Keratinocyte (primary cell): ENCODE results near the gene EVI5L. TPM values are rescaled to one million over a fixed set of nuclear protein-coding genes. Genes with fewer than 3 reads are reported as not detected.

Experiments used
- DNase-seq: peaks from one replicate; pipeline ENCODE4 v3.0.0-alpha.2; 2011; ENCODE audit warnings: low read depth, missing footprints, low spot score
- FAIRE-seq: peaks from 2 replicates; lab custom pipeline; 2011; peaks lifted over from hg19 to GRCh38; lab: Jason Lieb, UNC
- H2AFZ ChIP-seq: 2 replicates; pipeline ENCODE4 v1.6.0; 2012; ENCODE audit warnings: low read length, control low read depth, inconsistent platforms; ENCODE audit not compliant: control insufficient read depth
- H3K27ac ChIP-seq: 2 replicates; pipeline ENCODE4 v1.5.1; 2011; ENCODE audit warnings: low read length; ENCODE audit not compliant: control insufficient read depth, insufficient read depth
- H3K27me3 ChIP-seq: 3 replicates; pipeline ENCODE4 v1.6.0; 2011; ENCODE audit warnings: low read length; ENCODE audit not compliant: control insufficient read depth, insufficient read depth; ENCODE audit errors: extremely low read depth
- H3K36me3 ChIP-seq, 2 experiments: 2 replicates in 1 of 2; 3 replicates in 1 of 2; pipeline ENCODE4 v1.5.1; 2011; ENCODE audit warnings: low read length in 2 of 2, mild to moderate bottlenecking in 1 of 2; ENCODE audit not compliant: control insufficient read depth in 2 of 2, insufficient read depth in 2 of 2; ENCODE audit errors: extremely low read depth in 1 of 2
- H3K4me1 ChIP-seq: 3 replicates; pipeline ENCODE4 v1.5.1; 2011; ENCODE audit warnings: low read length; ENCODE audit not compliant: control insufficient read depth, insufficient read depth; ENCODE audit errors: extremely low read depth
- H3K4me2 ChIP-seq: 3 replicates; pipeline ENCODE4 v1.6.0; 2011; ENCODE audit warnings: low read depth, low read length; ENCODE audit not compliant: control insufficient read depth, insufficient read depth; ENCODE audit errors: extremely low read depth
- H3K4me3 ChIP-seq, 3 experiments: fragments of 200-600 bp in 1 of 3; sonication (generic) in 1 of 3; 2 replicates in 2 of 3; 3 replicates in 1 of 3; pipeline ENCODE4 v1.5.1; 2011 to 2016; ENCODE audit warnings: low read length in 3 of 3, mild to moderate bottlenecking in 3 of 3, control low read depth in 2 of 3, inconsistent platforms in 1 of 3, low read depth in 1 of 3, mixed read lengths in 1 of 3, mixed run types in 1 of 3, moderate library complexity in 1 of 3; ENCODE audit not compliant: control insufficient read depth in 2 of 3, insufficient read depth in 2 of 3; ENCODE audit errors: extremely low read depth in 1 of 3
- H3K79me2 ChIP-seq: 2 replicates; pipeline ENCODE4 v1.6.0; 2012; ENCODE audit warnings: low read length; ENCODE audit not compliant: control insufficient read depth, insufficient read depth
- H3K9ac ChIP-seq: 3 replicates; pipeline ENCODE4 v1.6.0; 2011; ENCODE audit warnings: low read length; ENCODE audit not compliant: control insufficient read depth, insufficient read depth; ENCODE audit errors: extremely low read depth
- H3K9me1 ChIP-seq: 3 replicates; pipeline ENCODE4 v1.6.0; 2011; ENCODE audit warnings: low read length; ENCODE audit not compliant: control insufficient read depth, insufficient read depth; ENCODE audit errors: extremely low read depth
- H3K9me3 ChIP-seq: 2 replicates; pipeline ENCODE4 v1.5.1; 2012; ENCODE audit warnings: low read depth, low read length; ENCODE audit not compliant: control insufficient read depth
- H4K20me1 ChIP-seq: 3 replicates; pipeline ENCODE4 v1.6.0; 2011; ENCODE audit warnings: low read length; ENCODE audit not compliant: control insufficient read depth, insufficient read depth; ENCODE audit errors: extremely low read depth
- EZH2 ChIP-seq: IDR thresholded peaks from one replicate; pipeline ENCODE4 v1.6.1; 2012; ENCODE audit warnings: inconsistent platforms, mild to moderate bottlenecking, low read length, moderate library complexity
- dilution Hi-C: fragments of 300-500 bp; cut with MboI; formaldehyde crosslinking; loops from one replicate; pipeline ENCODE4 v1.7.0; 2020; ENCODE audit warnings: low sequenced_read_pairs; ENCODE audit not compliant: extremely low pct_ligation_motif_present
- polyA plus RNA-seq, 5 experiments: library from polyadenylated mRNA; depleted of rRNA in 3 of 5; stranded (reverse) in 3 of 5; stranded (forward) in 1 of 5; unstranded in 1 of 5; fragments of >200 nt; gene quantifications; 1 replicate in 1 of 5; 2 replicates in 3 of 5; 3 replicates in 1 of 5; pipeline versions ENCODE4 v1.2.1 to v1.2.3, GENCODE V29; 2011 to 2012; ENCODE audit warnings: missing spikeins in 2 of 5, low read depth in 1 of 5, low replicate concordance in 1 of 5
- TF ChIP-seq, protein P1 (sequence below), 3 experiments: IDR thresholded peaks in 1 of 3; conservative IDR thresholded peaks in 1 of 3; optimal IDR thresholded peaks in 1 of 3; 2 replicates in 2 of 3; 3 replicates in 1 of 3; pipeline versions ENCODE3 to v1.5.1; 2011; ENCODE audit warnings: low read length in 3 of 3, mild to moderate bottlenecking in 3 of 3, moderate library complexity in 2 of 3, control low read depth in 1 of 3, inconsistent platforms in 1 of 3; ENCODE audit not compliant: insufficient read depth in 2 of 3; ENCODE audit errors: extremely low read depth in 1 of 3

Gene EVI5L
- polyA plus RNA-seq, 1 donor (not counting 4 experiments of a cell fraction or from before 2014, with no cell fraction given): 7.5 TPM

DNA sequence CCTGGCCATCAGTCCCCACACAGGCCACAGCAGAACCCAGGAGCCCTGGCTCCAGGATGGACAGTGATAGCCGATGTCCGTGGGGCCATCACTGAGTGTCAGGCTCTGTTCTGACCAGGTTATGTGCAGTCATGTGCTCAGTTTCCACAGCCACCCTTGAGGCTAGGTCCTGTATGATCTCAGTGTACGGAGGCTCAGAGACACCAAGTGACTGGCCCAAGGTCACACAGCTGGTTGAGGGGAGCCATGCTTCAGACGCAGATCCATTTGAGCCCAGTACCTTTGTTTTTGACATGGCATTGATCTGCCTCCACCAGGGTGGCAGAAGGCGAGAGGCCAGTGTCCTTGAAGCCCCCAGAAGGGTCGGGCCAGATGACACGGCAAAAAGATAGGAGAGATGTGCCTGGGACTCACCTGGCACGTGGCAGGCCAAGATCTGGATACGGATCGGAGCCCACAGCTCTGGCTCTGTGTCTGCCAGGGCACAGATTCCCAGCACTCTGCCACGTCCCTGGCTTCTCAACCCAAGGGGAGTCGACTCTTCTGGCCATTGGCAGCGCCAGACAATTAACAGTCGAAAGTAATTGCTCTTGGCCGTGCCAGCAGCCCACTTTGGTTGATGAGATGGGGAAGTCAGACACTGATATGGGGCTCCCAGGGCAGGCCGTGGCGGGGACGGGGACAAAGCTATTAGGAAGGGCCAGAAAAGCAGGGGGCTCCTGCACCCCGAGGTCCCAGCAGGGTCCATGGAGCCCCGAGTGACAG is 15.6 kb downstream of the EVI5L start:
- H3K79me2 ChIP-seq: peaks cover 3% of the 10 kb centered on the region
- H3K4me1 ChIP-seq: peaks cover 7% of the 10 kb centered on the region
- no peak overlapping the region for H3K4me3 ChIP-seq
- dilution Hi-C loops: no loop called here
- no peak for DNase-seq
- H3K9me3 ChIP-seq: no peaks in the 10 kb centered on the region
- no peak for FAIRE-seq
- no peaks in the 10 kb centered on the region for H3K36me3 ChIP-seq
- no peaks in the 10 kb centered on the region for H4K20me1 ChIP-seq
- no peak overlapping the region for H2AFZ ChIP-seq
- no peak overlapping the region for H3K27ac ChIP-seq
- no peak overlapping the region for H3K4me2 ChIP-seq
- no peak overlapping the region for H3K9ac ChIP-seq
- TF ChIP-seq EZH2: no peak
- TF ChIP-seq, protein P1, sequence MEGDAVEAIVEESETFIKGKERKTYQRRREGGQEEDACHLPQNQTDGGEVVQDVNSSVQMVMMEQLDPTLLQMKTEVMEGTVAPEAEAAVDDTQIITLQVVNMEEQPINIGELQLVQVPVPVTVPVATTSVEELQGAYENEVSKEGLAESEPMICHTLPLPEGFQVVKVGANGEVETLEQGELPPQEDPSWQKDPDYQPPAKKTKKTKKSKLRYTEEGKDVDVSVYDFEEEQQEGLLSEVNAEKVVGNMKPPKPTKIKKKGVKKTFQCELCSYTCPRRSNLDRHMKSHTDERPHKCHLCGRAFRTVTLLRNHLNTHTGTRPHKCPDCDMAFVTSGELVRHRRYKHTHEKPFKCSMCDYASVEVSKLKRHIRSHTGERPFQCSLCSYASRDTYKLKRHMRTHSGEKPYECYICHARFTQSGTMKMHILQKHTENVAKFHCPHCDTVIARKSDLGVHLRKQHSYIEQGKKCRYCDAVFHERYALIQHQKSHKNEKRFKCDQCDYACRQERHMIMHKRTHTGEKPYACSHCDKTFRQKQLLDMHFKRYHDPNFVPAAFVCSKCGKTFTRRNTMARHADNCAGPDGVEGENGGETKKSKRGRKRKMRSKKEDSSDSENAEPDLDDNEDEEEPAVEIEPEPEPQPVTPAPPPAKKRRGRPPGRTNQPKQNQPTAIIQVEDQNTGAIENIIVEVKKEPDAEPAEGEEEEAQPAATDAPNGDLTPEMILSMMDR (optimal IDR thresholded peaks at IDR 0.05 in 1 of 3, IDR thresholded peaks at IDR 0.05 in 1 of 3, conservative IDR thresholded peaks at IDR 0.05 in 1 of 3; ENCODE audit: extremely low read depth in 1 of 3, insufficient read depth in 2 of 3, low read length in 3 of 3): no peak
- no peaks in the 10 kb centered on the region for H3K9me1 ChIP-seq
- H3K27me3 ChIP-seq: no peaks in the 10 kb centered on the region

DNA sequence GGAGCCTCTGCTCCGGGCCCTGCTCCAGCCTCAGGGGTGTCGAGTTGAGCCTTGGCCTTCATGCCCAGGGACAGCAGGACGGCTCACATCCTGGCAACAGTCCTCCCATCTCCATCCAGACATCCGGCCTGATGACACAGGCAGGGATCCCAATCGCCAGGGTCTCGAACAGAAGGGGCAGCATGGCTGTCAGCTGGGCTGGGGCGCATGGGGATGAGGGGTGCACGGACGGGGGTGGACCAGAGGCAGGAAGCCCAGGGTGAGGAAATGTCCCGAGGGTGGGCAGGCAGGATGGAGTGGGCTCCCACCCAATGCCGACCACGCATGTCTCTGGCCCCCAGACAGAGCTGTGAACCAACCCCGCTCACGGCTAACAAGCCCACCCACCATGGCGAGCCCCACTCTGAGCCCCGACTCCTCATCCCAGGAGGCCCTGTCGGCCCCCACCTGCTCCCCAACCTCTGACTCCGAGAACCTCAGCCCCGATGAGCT is 16.2 kb downstream of the EVI5L start:
- no peak overlapping the region for H2AFZ ChIP-seq
- no peaks in the 10 kb centered on the region for H3K79me2 ChIP-seq
- no peak overlapping the region for H3K9ac ChIP-seq
- dilution Hi-C loops: no loop called here
- no peaks in the 10 kb centered on the region for H3K9me3 ChIP-seq
- H4K20me1 ChIP-seq: no peaks in the 10 kb centered on the region
- H3K27me3 ChIP-seq: no peaks in the 10 kb centered on the region
- no peak overlapping the region for H3K4me3 ChIP-seq
- FAIRE-seq (no peak), DNase-seq (no peak)
- no peak overlapping the region for H3K27ac ChIP-seq
- H3K4me1 ChIP-seq: peaks cover 10% of the 10 kb centered on the region
- no peak overlapping the region for H3K4me2 ChIP-seq
- no peaks in the 10 kb centered on the region for H3K36me3 ChIP-seq
- no peaks in the 10 kb centered on the region for H3K9me1 ChIP-seq
- TF ChIP-seq, protein P1 (optimal IDR thresholded peaks at IDR 0.05 in 1 of 3, IDR thresholded peaks at IDR 0.05 in 1 of 3, conservative IDR thresholded peaks at IDR 0.05 in 1 of 3; ENCODE audit: extremely low read depth in 1 of 3, insufficient read depth in 2 of 3, low read length in 3 of 3): no peak
- TF ChIP-seq EZH2: no peak
